Measurements from ENCODE around the gene FHOD3.
"Not testable (repeated sequence)": the region's sequence is repeated elsewhere in the genome, so short reads cannot be mapped to it uniquely, and the experiment has no call there.

Gene FHOD3

GRCh38 chr18:36761186-36761698 is 463.7 kb downstream of the FHOD3 start:
- Histone ChIP-seq H3K9ac (ENCODE audit: low read length) (no peak overlapping the region), H3K27ac (ENCODE audit: low read length) (no peak overlapping the region), H3K9me3 (ENCODE audit: control insufficient read depth, low read depth, low read length) (no peaks in the 10 kb centered on the region), H3K4me3 (ENCODE audit: low read length) (no peak overlapping the region), H3K4me1 (ENCODE audit: control insufficient read depth, low read depth, low read length) (no peaks in the 10 kb centered on the region), H3K27me3 (ENCODE audit: control insufficient read depth, insufficient read depth, low read length) (no peaks in the 10 kb centered on the region), H3K36me3 (ENCODE audit: control insufficient read depth, low read depth, low read length) (no peaks in the 10 kb centered on the region)

DNA sequence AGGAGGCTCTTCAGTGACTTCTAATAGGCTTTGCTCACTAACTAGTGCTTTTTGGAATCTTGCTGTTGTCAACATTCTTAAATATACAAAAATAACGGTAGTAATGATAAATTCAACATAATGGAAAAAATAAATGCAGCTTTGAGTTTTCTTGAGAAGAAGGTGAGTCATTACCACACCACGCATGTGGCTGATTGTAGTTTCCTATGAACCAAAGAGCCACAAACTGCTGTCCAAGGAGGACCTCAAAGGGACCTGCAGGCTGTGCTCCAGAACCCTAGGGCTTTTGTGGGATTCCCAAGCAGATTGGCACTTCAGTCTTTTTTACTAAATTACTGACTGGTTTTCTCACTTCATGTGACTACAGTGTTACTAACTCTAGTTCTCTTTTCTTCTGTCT is 464.6 kb downstream of the FHOD3 start:
- no peak overlapping the region for H3K27ac ChIP-seq (ENCODE audit: low read length)
- H3K4me3 ChIP-seq (ENCODE audit: low read length): no peak overlapping the region
- no peaks in the 10 kb centered on the region for H3K27me3 ChIP-seq (ENCODE audit: control insufficient read depth, insufficient read depth, low read length)
- no peaks in the 10 kb centered on the region for H3K4me1 ChIP-seq (ENCODE audit: control insufficient read depth, low read depth, low read length)
- H3K36me3 ChIP-seq (ENCODE audit: control insufficient read depth, low read depth, low read length): no peaks in the 10 kb centered on the region
- H3K9ac ChIP-seq (ENCODE audit: low read length): no peak overlapping the region
- H3K9me3 ChIP-seq (ENCODE audit: control insufficient read depth, low read depth, low read length): no peaks in the 10 kb centered on the region

DNA sequence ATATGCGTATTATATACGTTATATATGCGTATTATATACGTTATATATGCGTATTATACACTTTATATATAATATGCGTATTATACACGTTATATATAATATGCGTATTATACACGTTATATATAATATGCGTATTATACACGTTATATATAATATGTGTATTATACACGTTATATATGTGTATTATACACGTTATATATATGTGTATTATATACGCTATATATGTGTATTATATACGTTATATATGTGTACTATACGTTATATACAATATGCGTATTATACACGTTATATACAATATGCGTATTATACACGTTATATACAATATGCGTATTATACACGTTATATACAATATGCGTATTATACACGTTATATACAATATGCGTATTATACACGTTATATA is 465.5 kb downstream of the FHOD3 start:
- not testable (repeated sequence) for H3K27ac ChIP-seq (ENCODE audit: low read length); H3K4me3 ChIP-seq (ENCODE audit: low read length); H3K36me3 ChIP-seq (ENCODE audit: control insufficient read depth, low read depth, low read length); H3K4me1 ChIP-seq (ENCODE audit: control insufficient read depth, low read depth, low read length); H3K27me3 ChIP-seq (ENCODE audit: control insufficient read depth, insufficient read depth, low read length); H3K9ac ChIP-seq (ENCODE audit: low read length); H3K9me3 ChIP-seq (ENCODE audit: control insufficient read depth, low read depth, low read length)

GRCh38 chr18:36766836-36767235 is 469.3 kb downstream of the FHOD3 start:
- H3K27me3 ChIP-seq (ENCODE audit: control insufficient read depth, insufficient read depth, low read length): no peaks in the 10 kb centered on the region
- H3K36me3 ChIP-seq (ENCODE audit: control insufficient read depth, low read depth, low read length): no peaks in the 10 kb centered on the region
- H3K27ac ChIP-seq (ENCODE audit: low read length): no peak overlapping the region
- no peaks in the 10 kb centered on the region for H3K9me3 ChIP-seq (ENCODE audit: control insufficient read depth, low read depth, low read length)
- peaks cover 6% of the 10 kb centered on the region for H3K4me1 ChIP-seq (ENCODE audit: control insufficient read depth, low read depth, low read length)
- H3K4me3 ChIP-seq (ENCODE audit: low read length): no peak overlapping the region
- H3K9ac ChIP-seq (ENCODE audit: low read length): no peak overlapping the region

DNA sequence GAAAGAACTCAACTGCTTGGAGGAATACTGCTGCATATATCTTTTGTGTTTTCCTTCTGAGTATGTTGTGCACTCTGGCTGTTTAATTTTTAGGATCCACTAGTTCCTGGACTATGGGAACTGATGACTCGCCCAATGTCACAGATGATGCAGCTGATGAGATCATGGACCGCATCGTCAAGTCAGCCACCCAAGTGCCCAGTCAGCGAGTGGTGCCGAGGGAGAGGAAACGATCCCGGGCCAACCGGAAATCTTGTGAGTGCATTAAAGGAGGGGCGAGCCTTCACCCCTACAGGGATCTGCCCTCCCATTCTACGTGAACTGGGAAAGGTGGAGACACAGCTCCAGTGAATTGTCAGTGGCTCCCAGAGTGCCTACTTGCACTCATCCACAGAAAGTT is 471.7 kb downstream of the FHOD3 start:
- no peaks in the 10 kb centered on the region for H3K36me3 ChIP-seq (ENCODE audit: control insufficient read depth, low read depth, low read length)
- no peaks in the 10 kb centered on the region for H3K27me3 ChIP-seq (ENCODE audit: control insufficient read depth, insufficient read depth, low read length)
- H3K4me3 ChIP-seq (ENCODE audit: low read length): no peak overlapping the region
- H3K27ac ChIP-seq (ENCODE audit: low read length): no peak overlapping the region
- peaks cover 6% of the 10 kb centered on the region for H3K4me1 ChIP-seq (ENCODE audit: control insufficient read depth, low read depth, low read length)
- no peaks in the 10 kb centered on the region for H3K9me3 ChIP-seq (ENCODE audit: control insufficient read depth, low read depth, low read length)
- no peak overlapping the region for H3K9ac ChIP-seq (ENCODE audit: low read length)

DNA sequence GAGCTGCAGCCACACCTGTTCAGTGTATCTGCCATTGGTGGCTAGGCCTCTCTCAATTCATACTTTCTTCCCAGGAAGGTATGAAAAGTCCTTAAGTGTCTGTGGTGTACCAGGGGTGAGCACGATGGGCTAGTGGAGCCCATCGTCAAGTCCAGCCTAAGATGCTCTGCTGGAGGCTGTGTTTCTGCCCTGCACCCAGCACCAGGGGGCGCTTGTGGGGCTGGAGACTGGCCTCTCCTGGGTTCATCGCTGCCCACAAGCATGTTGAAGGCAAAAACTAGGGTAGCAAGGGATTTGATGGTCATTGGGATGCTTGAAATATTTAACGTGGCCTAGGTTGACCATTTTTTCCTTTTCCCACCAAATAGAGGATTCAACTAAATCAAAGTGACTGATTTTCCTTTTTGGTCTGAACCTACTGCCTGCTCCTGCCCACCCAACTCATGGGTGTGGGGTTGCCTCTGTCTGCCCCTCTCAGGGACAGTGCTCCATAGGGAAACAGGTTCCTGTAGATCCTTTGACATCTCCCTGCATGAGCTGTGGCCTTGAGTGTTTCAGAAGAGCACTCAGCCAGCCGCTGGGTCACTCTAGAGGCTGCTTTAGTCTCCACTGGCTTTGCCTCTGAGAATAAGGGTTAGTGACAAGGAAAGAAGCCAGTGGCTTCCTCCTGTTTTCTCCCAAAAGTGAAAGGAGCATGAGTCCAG is 472.2 kb downstream of the FHOD3 start:
- Histone ChIP-seq H3K27ac (ENCODE audit: low read length) (no peak overlapping the region), H3K27me3 (ENCODE audit: control insufficient read depth, insufficient read depth, low read length) (no peaks in the 10 kb centered on the region), H3K4me1 (ENCODE audit: control insufficient read depth, low read depth, low read length) (peaks cover 6% of the 10 kb centered on the region), H3K4me3 (ENCODE audit: low read length) (no peak overlapping the region), H3K36me3 (ENCODE audit: control insufficient read depth, low read depth, low read length) (no peaks in the 10 kb centered on the region), H3K9ac (ENCODE audit: low read length) (no peak overlapping the region), H3K9me3 (ENCODE audit: control insufficient read depth, low read depth, low read length) (no peaks in the 10 kb centered on the region)

DNA sequence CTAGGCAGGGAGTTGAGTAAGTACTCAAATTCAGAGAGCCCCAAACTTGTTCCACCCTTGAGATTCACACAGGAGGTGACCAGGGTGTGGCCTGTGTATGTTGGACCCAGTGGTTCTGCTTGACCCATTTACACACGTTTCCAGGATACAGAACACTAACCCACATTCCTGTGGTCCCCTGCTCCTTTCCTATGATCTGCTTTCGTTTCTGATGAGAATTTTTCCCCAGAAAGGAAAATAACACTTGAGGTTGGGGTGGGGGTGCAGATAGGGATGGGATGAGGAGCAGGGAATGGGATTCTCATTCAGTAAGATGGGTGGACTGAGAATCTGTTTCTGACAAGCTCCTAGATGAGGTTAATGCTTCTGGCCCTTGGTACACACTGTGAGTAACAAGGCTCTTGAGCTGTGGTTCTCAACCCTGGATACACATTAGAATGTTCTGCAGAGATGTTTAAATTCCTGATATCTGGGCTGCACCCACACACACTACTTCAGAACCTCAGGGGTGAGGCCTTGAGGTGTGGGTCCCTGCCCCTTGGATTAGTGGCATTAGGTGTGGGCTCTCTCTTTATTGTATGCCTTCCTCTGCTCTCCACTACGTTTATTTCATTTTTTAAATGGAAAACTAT is 472.9 kb downstream of the FHOD3 start:
- peaks cover 6% of the 10 kb centered on the region for H3K4me1 ChIP-seq (ENCODE audit: control insufficient read depth, low read depth, low read length)
- no peak overlapping the region for H3K27ac ChIP-seq (ENCODE audit: low read length)
- H3K9me3 ChIP-seq (ENCODE audit: control insufficient read depth, low read depth, low read length): no peaks in the 10 kb centered on the region
- H3K36me3 ChIP-seq (ENCODE audit: control insufficient read depth, low read depth, low read length): no peaks in the 10 kb centered on the region
- H3K27me3 ChIP-seq (ENCODE audit: control insufficient read depth, insufficient read depth, low read length): no peaks in the 10 kb centered on the region
- H3K4me3 ChIP-seq (ENCODE audit: low read length): no peak overlapping the region
- no peak overlapping the region for H3K9ac ChIP-seq (ENCODE audit: low read length)

DNA sequence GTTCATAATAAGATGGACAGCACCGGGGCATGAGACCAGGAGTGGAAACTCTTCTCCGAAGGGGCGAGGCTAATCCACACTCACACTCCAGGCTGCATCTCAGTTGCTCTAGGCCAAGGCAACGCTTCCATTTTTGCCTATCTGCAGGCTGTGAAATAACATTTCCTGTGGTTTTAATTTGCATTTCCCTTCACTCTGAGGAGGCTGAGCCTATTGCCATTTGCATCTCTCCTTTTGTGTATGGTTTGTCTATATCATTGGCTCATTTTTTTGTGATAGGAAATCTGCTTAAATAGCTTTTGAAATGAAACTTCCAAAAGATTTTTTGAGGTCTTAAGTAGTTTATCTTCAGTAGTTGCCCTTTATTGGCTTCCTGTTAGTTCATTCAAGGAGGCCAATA is 473.7 kb downstream of the FHOD3 start:
- H3K9ac ChIP-seq (ENCODE audit: low read length): no peak overlapping the region
- H3K36me3 ChIP-seq (ENCODE audit: control insufficient read depth, low read depth, low read length): no peaks in the 10 kb centered on the region
- H3K4me3 ChIP-seq (ENCODE audit: low read length): no peak overlapping the region
- no peak overlapping the region for H3K27ac ChIP-seq (ENCODE audit: low read length)
- H3K4me1 ChIP-seq (ENCODE audit: control insufficient read depth, low read depth, low read length): peaks cover 6% of the 10 kb centered on the region
- H3K27me3 ChIP-seq (ENCODE audit: control insufficient read depth, insufficient read depth, low read length): no peaks in the 10 kb centered on the region
- no peaks in the 10 kb centered on the region for H3K9me3 ChIP-seq (ENCODE audit: control insufficient read depth, low read depth, low read length)

DNA sequence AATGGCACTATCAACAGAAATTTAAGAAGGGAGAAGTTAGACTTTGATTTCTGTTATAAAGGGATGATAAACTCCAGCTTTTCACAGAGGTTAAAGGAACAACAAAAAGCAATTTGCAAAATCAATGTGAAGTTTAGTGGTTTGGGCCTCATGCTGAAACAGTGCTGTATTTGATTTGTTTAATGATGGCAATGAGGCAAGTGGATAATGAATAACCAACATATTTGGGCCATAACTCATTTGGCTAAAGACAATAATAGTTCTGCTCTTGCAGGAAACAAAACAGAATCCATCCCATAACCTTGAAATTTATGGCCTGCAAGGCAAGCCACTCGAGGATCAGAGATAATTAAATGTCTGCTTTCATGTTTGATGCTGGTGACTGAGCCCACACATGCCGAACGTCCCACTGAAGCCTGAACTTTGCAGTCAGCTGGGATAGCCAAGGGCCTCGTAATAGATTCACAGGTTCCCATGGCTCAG is 474.8 kb downstream of the FHOD3 start:
- Histone ChIP-seq H3K36me3 (ENCODE audit: control insufficient read depth, low read depth, low read length) (no peaks in the 10 kb centered on the region), H3K27me3 (ENCODE audit: control insufficient read depth, insufficient read depth, low read length) (no peaks in the 10 kb centered on the region), H3K4me3 (ENCODE audit: low read length) (no peak overlapping the region), H3K27ac (ENCODE audit: low read length) (no peak overlapping the region), H3K9ac (ENCODE audit: low read length) (no peak overlapping the region), H3K4me1 (ENCODE audit: control insufficient read depth, low read depth, low read length) (peaks cover 6% of the 10 kb centered on the region), H3K9me3 (ENCODE audit: control insufficient read depth, low read depth, low read length) (no peaks in the 10 kb centered on the region)

DNA sequence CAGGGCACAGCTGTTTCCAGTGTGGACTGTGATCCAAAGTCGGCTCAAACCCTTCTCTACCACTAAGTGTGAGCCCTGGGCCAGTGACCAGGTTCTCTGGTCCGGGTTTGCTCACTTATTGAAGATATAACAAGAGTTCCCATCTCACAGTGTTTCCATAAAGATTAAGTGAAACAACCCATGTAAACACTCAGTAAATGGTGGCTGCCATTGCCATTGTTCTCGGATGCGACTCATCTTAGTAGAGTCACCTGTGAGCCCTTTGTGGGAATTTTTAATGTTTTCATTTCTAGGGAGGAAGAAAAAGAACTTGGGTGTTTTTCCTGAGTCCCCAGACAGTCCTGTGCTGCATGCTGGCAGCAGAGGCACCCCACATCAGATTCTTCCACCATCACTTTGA is 477.9 kb downstream of the FHOD3 start:
- no peak overlapping the region for H3K27ac ChIP-seq (ENCODE audit: low read length)
- H3K9me3 ChIP-seq (ENCODE audit: control insufficient read depth, low read depth, low read length): no peaks in the 10 kb centered on the region
- no peak overlapping the region for H3K4me3 ChIP-seq (ENCODE audit: low read length)
- H3K4me1 ChIP-seq (ENCODE audit: control insufficient read depth, low read depth, low read length): peaks cover 6% of the 10 kb centered on the region
- H3K9ac ChIP-seq (ENCODE audit: low read length): no peak overlapping the region
- no peaks in the 10 kb centered on the region for H3K27me3 ChIP-seq (ENCODE audit: control insufficient read depth, insufficient read depth, low read length)
- H3K36me3 ChIP-seq (ENCODE audit: control insufficient read depth, low read depth, low read length): no peaks in the 10 kb centered on the region

GRCh38 chr18:36776650-36777049 is 479.1 kb downstream of the FHOD3 start:
- H3K4me3 ChIP-seq (ENCODE audit: low read length): no peak overlapping the region
- H3K9ac ChIP-seq (ENCODE audit: low read length): no peak overlapping the region
- H3K27ac ChIP-seq (ENCODE audit: low read length): no peak overlapping the region
- H3K4me1 ChIP-seq (ENCODE audit: control insufficient read depth, low read depth, low read length): no peaks in the 10 kb centered on the region
- H3K9me3 ChIP-seq (ENCODE audit: control insufficient read depth, low read depth, low read length): no peaks in the 10 kb centered on the region
- no peaks in the 10 kb centered on the region for H3K27me3 ChIP-seq (ENCODE audit: control insufficient read depth, insufficient read depth, low read length)
- peaks cover 3% of the 10 kb centered on the region for H3K36me3 ChIP-seq (ENCODE audit: control insufficient read depth, low read depth, low read length)

DNA sequence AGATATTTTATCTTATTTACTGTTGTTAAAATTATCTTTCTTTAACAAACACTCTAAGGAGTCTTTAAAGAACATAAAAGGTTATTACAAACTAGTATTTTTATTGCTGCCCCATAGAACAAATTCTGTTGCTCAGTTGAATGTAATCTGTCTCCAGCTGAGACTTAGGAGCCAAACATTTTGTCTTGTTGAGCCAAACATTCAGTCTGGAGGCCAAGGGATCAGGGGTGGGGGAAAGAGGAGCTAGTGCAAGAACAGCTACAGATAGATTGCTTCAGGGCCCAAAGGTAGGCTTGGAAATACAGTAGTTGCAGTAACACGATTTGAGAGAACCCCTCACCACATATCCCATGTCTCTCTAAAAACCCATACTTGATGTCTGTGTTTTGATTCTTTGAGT is 480.1 kb downstream of the FHOD3 start:
- Histone ChIP-seq H3K4me3 (ENCODE audit: low read length) (no peak overlapping the region), H3K9me3 (ENCODE audit: control insufficient read depth, low read depth, low read length) (no peaks in the 10 kb centered on the region), H3K27me3 (ENCODE audit: control insufficient read depth, insufficient read depth, low read length) (no peaks in the 10 kb centered on the region), H3K4me1 (ENCODE audit: control insufficient read depth, low read depth, low read length) (no peaks in the 10 kb centered on the region), H3K9ac (ENCODE audit: low read length) (no peak overlapping the region), H3K36me3 (ENCODE audit: control insufficient read depth, low read depth, low read length) (peaks cover 3% of the 10 kb centered on the region), H3K27ac (ENCODE audit: low read length) (no peak overlapping the region)

Measured in iPS-18a (cell line).